Stimulated activated CD4-positive, alpha-beta T cell treated with anti-CD3 and anti-CD28 coated beads, Interleukin-1b, Interleukin-23, amount 100 ng/mL, for 4 hours (primary cell): ENCODE measurements around the gene MYBPH.

Source experiments
- DNase-seq, 2 donors: peaks; one replicate each; pipeline ENCODE4 v3.0.0-alpha.2; 2020; ENCODE audit warnings: low read depth in 2 of 2

Gene MYBPH

GRCh38 chr1:203166192-203166940 is 9.3 kb downstream of the MYBPH start:
- no peak for DNase-seq

- no peak for DNase-seq
Measured at GRCh38 chr1:203165800-203166161, 9.8 kb downstream of the MYBPH start.

- no peak for DNase-seq
Measured at GRCh38 chr1:203165101-203165799, 10.4 kb downstream of the MYBPH start.

- DNase-seq, result no peak
Measured at GRCh38 chr1:203163891-203164635, 11.6 kb downstream of the MYBPH start.

GRCh38 chr1:203162403-203162802 is 13.2 kb downstream of the MYBPH start:
- no peak for DNase-seq

GRCh38 chr1:203161703-203162102 is 13.9 kb downstream of the MYBPH start:
- no peak for DNase-seq

GRCh38 chr1:203161175-203161574 is 14.5 kb downstream of the MYBPH start:
- no peak for DNase-seq

- no peak for DNase-seq
Measured at GRCh38 chr1:203159844-203160243, 15.8 kb downstream of the MYBPH start.

GRCh38 chr1:203158960-203159665 is 16.5 kb downstream of the MYBPH start:
- no peak for DNase-seq

GRCh38 chr1:203158423-203158822 is 17.2 kb downstream of the MYBPH start:
- no peak for DNase-seq

GRCh38 chr1:203156280-203156679 is 19.3 kb downstream of the MYBPH start:
- no peak for DNase-seq

GRCh38 chr1:203153989-203154821 is 21.4 kb downstream of the MYBPH start:
- DNase-seq, result no peak

- no peak for DNase-seq
Measured at GRCh38 chr1:203153051-203153988, 22.3 kb downstream of the MYBPH start.

- DNase-seq, result no peak
Measured at GRCh38 chr1:203152158-203153034, 23.2 kb downstream of the MYBPH start.

- DNase-seq, result no peak
Measured at GRCh38 chr1:203151362-203152157, 24.1 kb downstream of the MYBPH start.

GRCh38 chr1:203150511-203151297 is 24.9 kb downstream of the MYBPH start:
- DNase-seq, result no peak

GRCh38 chr1:203149188-203149840 is 26.3 kb downstream of the MYBPH start:
- no peak for DNase-seq
